GM12873 (cell line): ENCODE data around the gene HLA-DPA1.

Source experiments
- TF ChIP-seq, protein P1 (sequence below): IDR thresholded peaks from 2 replicates; pipeline ENCODE4 v1.5.1; 2012; ENCODE audit warnings: low read depth, mild to moderate bottlenecking, moderate library complexity, low read length, control low read depth; ENCODE audit not compliant: insufficient read depth; ENCODE audit errors: missing control alignments

The HLA-DPA1 gene

DNA sequence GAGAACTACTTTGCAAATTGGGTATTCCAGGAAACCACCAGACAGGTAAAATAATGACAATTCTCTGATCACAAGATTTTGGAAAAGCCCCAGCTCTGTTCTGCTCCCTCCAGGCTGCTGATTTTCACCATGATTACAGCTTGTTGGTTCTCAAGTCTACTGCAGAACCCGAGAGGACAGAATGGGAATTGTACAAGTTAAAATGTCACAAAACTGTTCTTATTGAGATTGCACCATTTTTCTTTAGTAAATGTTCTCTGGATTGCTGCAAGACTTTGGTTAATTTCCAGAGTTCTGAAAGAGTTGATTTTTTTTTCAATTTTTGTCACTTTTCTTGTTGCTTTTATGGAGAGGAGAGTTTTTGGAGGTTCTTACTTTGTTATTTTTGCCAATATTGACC lies 36.9 kb downstream of the HLA-DPA1 start:
- TF ChIP-seq, protein P1, sequence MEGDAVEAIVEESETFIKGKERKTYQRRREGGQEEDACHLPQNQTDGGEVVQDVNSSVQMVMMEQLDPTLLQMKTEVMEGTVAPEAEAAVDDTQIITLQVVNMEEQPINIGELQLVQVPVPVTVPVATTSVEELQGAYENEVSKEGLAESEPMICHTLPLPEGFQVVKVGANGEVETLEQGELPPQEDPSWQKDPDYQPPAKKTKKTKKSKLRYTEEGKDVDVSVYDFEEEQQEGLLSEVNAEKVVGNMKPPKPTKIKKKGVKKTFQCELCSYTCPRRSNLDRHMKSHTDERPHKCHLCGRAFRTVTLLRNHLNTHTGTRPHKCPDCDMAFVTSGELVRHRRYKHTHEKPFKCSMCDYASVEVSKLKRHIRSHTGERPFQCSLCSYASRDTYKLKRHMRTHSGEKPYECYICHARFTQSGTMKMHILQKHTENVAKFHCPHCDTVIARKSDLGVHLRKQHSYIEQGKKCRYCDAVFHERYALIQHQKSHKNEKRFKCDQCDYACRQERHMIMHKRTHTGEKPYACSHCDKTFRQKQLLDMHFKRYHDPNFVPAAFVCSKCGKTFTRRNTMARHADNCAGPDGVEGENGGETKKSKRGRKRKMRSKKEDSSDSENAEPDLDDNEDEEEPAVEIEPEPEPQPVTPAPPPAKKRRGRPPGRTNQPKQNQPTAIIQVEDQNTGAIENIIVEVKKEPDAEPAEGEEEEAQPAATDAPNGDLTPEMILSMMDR: no peak

GRCh38 chr6:33034554-33034953 lies 38.9 kb downstream of the HLA-DPA1 start:
- TF ChIP-seq, protein P1: no peak

DNA sequence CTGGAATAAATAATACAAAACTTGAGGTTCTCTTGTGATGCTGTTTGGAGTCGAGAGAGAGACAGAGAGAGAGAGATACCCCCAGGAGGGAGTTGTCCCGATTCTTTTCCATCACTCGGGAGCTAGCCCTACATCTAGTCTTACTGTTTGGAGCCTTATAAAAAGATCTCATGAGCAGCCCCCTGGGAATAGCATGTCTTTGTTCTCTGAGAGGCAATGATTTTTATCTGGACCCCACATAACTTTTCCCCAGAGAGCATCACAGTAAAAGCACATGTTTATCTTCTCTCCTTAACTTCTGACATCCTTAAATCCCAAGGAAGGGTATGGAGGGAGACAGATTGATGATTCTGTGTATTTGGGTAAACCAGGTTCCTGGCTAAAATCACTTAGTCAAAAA lies 43.2 kb downstream of the HLA-DPA1 start:
- TF ChIP-seq, protein P1: no peak

GRCh38 chr6:33029328-33030184 lies 43.9 kb downstream of the HLA-DPA1 start:
- TF ChIP-seq, protein P1: no peak

- TF ChIP-seq, protein P1: no peak
These were observed 45.1 kb downstream of the HLA-DPA1 start for GRCh38 chr6:33028220-33028849.

GRCh38 chr6:33024521-33024920 lies 48.9 kb downstream of the HLA-DPA1 start:
- TF ChIP-seq, protein P1: no peak

- TF ChIP-seq, protein P1: no peak
These were observed 49.9 kb downstream of the HLA-DPA1 start for GRCh38 chr6:33023536-33023935.
